HEK293T (cell line): Measurements from ENCODE around the gene OR56A5.
"Not testable (repeated sequence)": the region's sequence is repeated elsewhere in the genome, so short reads cannot be mapped to it uniquely, and the experiment has no call there.

Experiments
- CTCF ChIA-PET: fragments of 350-600 bp; formaldehyde crosslinking; extraction: SDS; loops from one replicate; lab custom pipeline; 2021; ENCODE audit warnings: antibody characterized with exemption, inconsistent platforms; lab: Yijun Ruan, JAX
- POLR2A ChIA-PET: fragments of 350-600 bp; formaldehyde crosslinking; extraction: SDS; loops from one replicate; lab custom pipeline; 2020; ENCODE audit warnings: antibody characterized with exemption, inconsistent platforms; lab: Yijun Ruan, JAX
- DNase-seq: peaks from one replicate; pipeline ENCODE4 v3.0.0; 2012; ENCODE audit warnings: mixed read lengths; ENCODE audit errors: extremely low spot score
- ARNT ChIP-seq: fragments of 450-650 bp; IDR thresholded peaks from 2 replicates; pipeline ENCODE4 v1.6.1; 2017; ENCODE audit warnings: mild to moderate bottlenecking
- BHLHE40 ChIP-seq: fragments of 450-650 bp; IDR thresholded peaks from 2 replicates; pipeline ENCODE4 v1.6.1; 2016; ENCODE audit warnings: mild to moderate bottlenecking, moderate library complexity, borderline replicate concordance
- CTBP1 ChIP-seq: fragments of 450-650 bp; IDR thresholded peaks from 2 replicates; pipeline ENCODE4 v1.6.1; 2016; ENCODE audit warnings: borderline replicate concordance
- ELF4 ChIP-seq: fragments of 450-650 bp; IDR thresholded peaks from 2 replicates; pipeline ENCODE4 v1.6.1; 2017; ENCODE audit warnings: antibody characterized with exemption
- FOXA1 ChIP-seq: fragments of 450-650 bp; IDR thresholded peaks from 2 replicates; pipeline ENCODE4 v1.6.1; 2016; ENCODE audit warnings: mild to moderate bottlenecking
- FOXK2 ChIP-seq: fragments of 450-650 bp; IDR thresholded peaks from 2 replicates; pipeline ENCODE4 v1.6.1; 2016; ENCODE audit warnings: mild to moderate bottlenecking
- FOXM1 ChIP-seq: fragments of 450-650 bp; IDR thresholded peaks from 2 replicates; pipeline ENCODE4 v1.6.1; 2017; ENCODE audit warnings: mild to moderate bottlenecking, borderline replicate concordance
- HDGF ChIP-seq: fragments of 450-650 bp; IDR thresholded peaks from 2 replicates; pipeline ENCODE4 v1.6.1; 2017; ENCODE audit warnings: antibody characterized with exemption, borderline replicate concordance
- L3MBTL2 ChIP-seq: fragments of 450-650 bp; conservative IDR thresholded peaks from 2 replicates; pipeline ENCODE4 v1.6.1; 2016; ENCODE audit warnings: mild to moderate bottlenecking
- LEF1 ChIP-seq: fragments of 450-650 bp; IDR thresholded peaks from 2 replicates; pipeline ENCODE4 v1.6.1; 2017; ENCODE audit warnings: mild to moderate bottlenecking, borderline replicate concordance
- NFRKB ChIP-seq: fragments of 450-650 bp; IDR thresholded peaks from 2 replicates; pipeline ENCODE4 v1.6.1; 2016; ENCODE audit warnings: mild to moderate bottlenecking, moderate library complexity
- SP1 ChIP-seq: fragments of 450-650 bp; IDR thresholded peaks from 2 replicates; pipeline ENCODE4 v1.6.1; 2017
- SUZ12 ChIP-seq: fragments of 450-650 bp; IDR thresholded peaks from 2 replicates; pipeline ENCODE4 v1.6.1; 2016; ENCODE audit warnings: mild to moderate bottlenecking
- TARDBP ChIP-seq: fragments of 450-650 bp; IDR thresholded peaks from 2 replicates; pipeline ENCODE4 v1.6.1; 2016
- ZNF384 ChIP-seq: fragments of 450-650 bp; IDR thresholded peaks from 2 replicates; pipeline ENCODE4 v1.6.1; 2016
- TF ChIP-seq, protein P1 (sequence below): fragments of 450-650 bp; IDR thresholded peaks from 2 replicates; pipeline ENCODE4 v1.6.1; 2016

Gene OR56A5

DNA sequence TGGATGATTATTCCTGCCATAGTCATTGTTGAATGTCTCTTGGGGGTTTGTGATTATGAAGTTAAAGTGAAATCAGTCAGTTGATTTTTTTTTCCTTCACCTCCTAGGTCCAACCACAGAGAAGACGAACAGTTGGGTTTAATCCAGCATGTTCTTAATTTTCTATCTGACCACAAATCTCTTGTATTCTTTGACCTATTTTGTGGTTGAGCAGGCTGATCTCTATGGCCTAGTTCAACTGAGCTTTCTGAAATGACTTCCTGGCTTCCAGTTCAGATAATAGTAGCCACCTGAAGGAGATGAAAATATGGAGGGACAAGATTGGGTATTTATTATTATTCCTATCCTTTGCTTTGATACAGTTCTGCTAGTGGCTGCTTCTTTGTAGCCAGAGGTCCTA is 5.2 kb upstream of the OR56A5 start:
- TF ChIP-seq FOXK2 (no peak), FOXM1 (no peak), ZNF384 (no peak), TARDBP (no peak), HDGF (no peak), SP1 (no peak), LEF1 (no peak), SUZ12 (no peak), CTBP1 (no peak), ELF4 (no peak), BHLHE40 (no peak), ARNT (no peak), L3MBTL2 (no peak), NFRKB (no peak), FOXA1 (no peak)
- TF ChIP-seq, protein P1, sequence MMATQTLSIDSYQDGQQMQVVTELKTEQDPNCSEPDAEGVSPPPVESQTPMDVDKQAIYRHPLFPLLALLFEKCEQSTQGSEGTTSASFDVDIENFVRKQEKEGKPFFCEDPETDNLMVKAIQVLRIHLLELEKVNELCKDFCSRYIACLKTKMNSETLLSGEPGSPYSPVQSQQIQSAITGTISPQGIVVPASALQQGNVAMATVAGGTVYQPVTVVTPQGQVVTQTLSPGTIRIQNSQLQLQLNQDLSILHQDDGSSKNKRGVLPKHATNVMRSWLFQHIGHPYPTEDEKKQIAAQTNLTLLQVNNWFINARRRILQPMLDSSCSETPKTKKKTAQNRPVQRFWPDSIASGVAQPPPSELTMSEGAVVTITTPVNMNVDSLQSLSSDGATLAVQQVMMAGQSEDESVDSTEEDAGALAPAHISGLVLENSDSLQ, result no peak
- ChIA-PET CTCF (no interaction called here), POLR2A (no interaction called here)
- no peak for DNase-seq

DNA sequence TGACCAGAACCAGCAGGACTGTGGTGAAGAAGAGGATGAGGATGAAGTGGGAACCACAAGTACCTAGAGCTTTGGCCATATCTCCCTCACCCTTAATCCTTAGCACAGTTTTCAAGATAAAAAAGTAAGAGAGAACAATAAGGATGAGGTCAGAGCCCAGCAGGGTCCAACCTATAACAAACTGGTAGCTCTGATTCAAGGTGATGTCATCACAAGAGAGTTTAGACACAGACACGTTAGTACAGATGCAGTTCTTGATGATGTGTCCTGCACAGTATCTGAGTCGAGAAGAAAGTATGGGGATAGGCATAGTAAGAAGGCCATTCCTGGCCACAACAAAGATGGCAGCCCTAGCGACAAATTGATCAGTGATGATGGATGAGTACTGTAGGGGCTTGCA is 586 bp downstream of the OR56A5 start:
- DNase-seq, result no peak
- CTCF ChIA-PET, result no interaction called here
- TF ChIP-seq SP1 (no peak), ZNF384 (no peak), FOXM1 (no peak), FOXA1 (no peak), SUZ12 (no peak), BHLHE40 (no peak), FOXK2 (no peak), CTBP1 (no peak), L3MBTL2 (no peak), HDGF (no peak), ARNT (no peak), LEF1 (no peak), TARDBP (no peak), ELF4 (no peak), NFRKB (no peak)
- TF ChIP-seq, protein P1, result no peak
- POLR2A ChIA-PET, result no interaction called here

DNA sequence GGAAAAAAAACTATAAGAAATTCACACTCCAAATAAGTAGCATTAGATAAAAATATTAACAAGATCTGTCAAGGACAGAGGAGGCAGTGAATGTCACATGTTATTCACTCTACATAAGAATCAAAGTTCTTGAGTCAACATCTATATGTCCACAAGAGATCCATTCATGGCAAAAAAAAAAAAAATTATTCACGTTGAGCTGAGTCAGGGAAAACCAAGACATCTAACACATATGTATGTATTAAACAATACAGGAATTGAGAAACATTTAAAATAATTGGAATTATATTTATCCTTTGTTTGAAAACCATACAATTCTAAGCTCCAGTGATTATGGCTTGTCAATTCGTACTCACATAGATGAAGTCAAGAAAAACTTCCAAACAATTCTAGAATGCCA is 1.3 kb downstream of the OR56A5 start:
- ChIA-PET POLR2A (no interaction called here), CTCF (interaction anchor here (0.7 kb wide), 1 partner anchor 98 kb away, joined by 3 read pairs; no protein-coding TSS in a partner anchor)
- DNase-seq, result no peak
- no peak for TF ChIP-seq HDGF
- TF ChIP-seq BHLHE40, result no peak
- no peak for TF ChIP-seq ZNF384
- no peak for TF ChIP-seq ELF4
- no peak for TF ChIP-seq TARDBP
- TF ChIP-seq FOXM1, result no peak
- no peak for TF ChIP-seq SUZ12
- no peak for TF ChIP-seq L3MBTL2
- no peak for TF ChIP-seq FOXA1
- no peak for TF ChIP-seq LEF1
- no peak for TF ChIP-seq NFRKB
- no peak for TF ChIP-seq SP1
- TF ChIP-seq FOXK2, result no peak
- no peak for TF ChIP-seq ARNT

DNA sequence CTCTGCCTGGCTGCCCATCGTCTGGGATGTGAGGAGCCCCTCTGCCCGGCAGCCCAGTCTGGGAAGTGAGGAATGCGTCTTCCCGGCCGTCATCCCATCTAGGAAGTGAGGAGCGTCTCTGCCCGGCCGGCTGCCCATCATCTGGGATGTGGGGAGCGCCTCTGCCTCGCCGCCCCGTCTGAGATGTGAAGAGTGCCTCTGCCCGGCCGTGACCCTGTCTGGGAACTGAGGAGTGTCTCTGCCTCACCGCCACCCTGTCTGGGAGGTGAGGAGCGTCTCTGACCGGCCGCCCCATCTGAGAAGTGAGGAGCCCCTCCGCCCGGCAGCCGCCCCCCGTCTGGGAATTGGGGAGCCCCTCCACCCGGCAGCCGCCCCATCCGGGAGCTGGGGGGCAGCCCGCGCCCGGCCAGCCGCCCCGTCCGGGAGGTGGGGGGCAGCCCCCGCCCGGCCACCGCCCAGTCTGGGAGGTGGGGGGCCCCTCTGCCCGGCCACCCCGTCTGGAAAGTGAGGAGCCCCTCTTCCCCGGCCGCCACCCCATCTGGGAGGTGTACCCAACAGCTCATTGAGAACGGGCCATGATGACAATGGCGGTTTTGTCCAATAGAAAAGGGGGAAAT is 7.5 kb downstream of the OR56A5 start:
- POLR2A ChIA-PET, CTCF ChIA-PET: not testable (repeated sequence)

DNA sequence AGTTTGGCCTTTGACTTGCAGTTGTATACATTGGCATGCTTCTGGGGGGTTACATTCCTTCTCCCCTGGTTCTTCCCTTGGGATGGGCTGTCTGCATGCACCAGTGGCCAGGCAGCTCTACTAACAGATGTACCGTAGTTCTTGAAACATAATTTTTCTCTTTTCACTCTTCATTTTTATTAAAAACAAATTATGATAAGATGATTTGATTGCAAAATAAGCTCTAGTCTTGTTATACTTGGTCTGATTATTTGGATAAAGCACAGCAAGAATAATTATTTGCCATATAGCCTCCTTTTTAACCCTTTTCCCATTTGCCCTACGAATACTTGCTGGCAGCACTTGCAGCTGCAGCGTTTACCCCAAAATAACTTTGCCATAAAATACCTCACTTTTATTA is 12.7 kb downstream of the OR56A5 start:
- ChIA-PET POLR2A (no interaction called here), CTCF (no interaction called here)
- TF ChIP-seq FOXM1 (no peak), ZNF384 (no peak)

More for the DNA sequence above, 7.5 kb downstream of the OR56A5 start:
- DNase-seq, result not testable (repeated sequence)

DNA sequence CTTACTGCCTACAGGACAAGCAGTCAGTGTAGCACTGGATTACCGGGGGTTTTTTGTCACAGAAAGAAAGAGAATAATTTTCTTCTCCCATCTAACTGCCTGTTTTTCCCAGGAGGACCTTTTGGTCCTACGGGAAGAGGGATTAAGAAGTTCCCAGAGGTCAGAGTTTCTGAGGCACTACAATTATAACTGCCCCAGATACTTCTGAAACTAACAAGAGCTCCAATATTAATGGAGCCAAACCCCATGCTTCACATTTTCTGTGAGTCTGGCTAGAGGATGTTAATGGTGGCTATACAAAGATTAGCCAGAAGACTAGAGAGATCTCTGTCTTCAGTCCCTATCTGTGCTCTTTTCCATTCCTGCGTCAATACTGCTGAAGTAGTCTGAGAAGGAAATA is 26.3 kb downstream of the OR56A5 start, which contains the start of gene OR56A3:
Gene OR56A3, plus strand, starts transcription at position 301 of the 400 bp plus-strand sequence. CDS start 5,096 bp downstream, outside the sequence.
- no peak for TF ChIP-seq LEF1
- no peak for TF ChIP-seq FOXM1
- TF ChIP-seq NFRKB, result no peak
- TF ChIP-seq, protein P1, result no peak
- no peak for TF ChIP-seq ELF4
- TF ChIP-seq L3MBTL2, result no peak
- no peak for TF ChIP-seq SP1
- TF ChIP-seq HDGF, result no peak
- no peak for TF ChIP-seq FOXA1
- no peak for TF ChIP-seq BHLHE40
- TF ChIP-seq SUZ12, result no peak
- no peak for TF ChIP-seq CTBP1
- TF ChIP-seq TARDBP, result no peak
- no peak for DNase-seq
- ChIA-PET POLR2A (no interaction called here), CTCF (no interaction called here)

More for the DNA sequence above, 12.7 kb downstream of the OR56A5 start:
- DNase-seq, result no peak
